Measurements from ENCODE around the gene CTNNA2.

Gene CTNNA2

GRCh38 chr2:79757526-79757925 is 244.7 kb downstream of the CTNNA2 start:
- Histone ChIP-seq H3K18ac (ENCODE audit: low read length) (no peak overlapping the region), H3K27me3 (ENCODE audit: insufficient read depth, low read length) (no peaks in the 10 kb centered on the region), H3K79me2 (ENCODE audit: control insufficient read depth, insufficient read depth, low read length, poor library complexity) (no peaks in the 10 kb centered on the region), H3K4me2 (ENCODE audit: low read length) (no peak overlapping the region), H3K4me3 (ENCODE audit: low read depth, low read length) (no peak overlapping the region), H2BK120ac (ENCODE audit: insufficient read depth, low read length, poor library complexity) (no peak overlapping the region), H4K8ac (ENCODE audit: low read depth, low read length) (no peak overlapping the region), H3K23ac (ENCODE audit: low read length) (no peak overlapping the region), H3K9me3 (ENCODE audit: insufficient read depth, low read depth, low read length) (no peaks in the 10 kb centered on the region), H4K12ac (ENCODE audit: low read depth, low read length) (no peak overlapping the region), H3K36me3 (ENCODE audit: control insufficient read depth in 1 of 2, insufficient read depth in 2 of 2, low read length in 2 of 2) (no peaks in the 10 kb centered on the region), H2BK5ac (ENCODE audit: low read depth, low read length, poor library complexity) (no peak overlapping the region), H4K91ac (ENCODE audit: low read depth, low read length) (no peak overlapping the region), H3K14ac (ENCODE audit: low read length) (no peak overlapping the region), H2BK12ac (ENCODE audit: low read length) (no peak overlapping the region), H3K27ac (ENCODE audit: low read depth, low read length) (no peak overlapping the region), H3K9ac (ENCODE audit: low read length) (no peak overlapping the region), H2AFZ (ENCODE audit: insufficient read depth, low read length, poor library complexity) (no peak overlapping the region), H2AK5ac (ENCODE audit: low read length) (no peak overlapping the region), H3K4me1 (ENCODE audit: control insufficient read depth in 1 of 2, insufficient read depth in 2 of 2, low read length in 2 of 2) (no peaks in the 10 kb centered on the region), H3K4ac (ENCODE audit: low read depth, low read length) (no peak overlapping the region), H3K79me1 (ENCODE audit: low read length) (no peaks in the 10 kb centered on the region)
- no peak for DNase-seq
- no CpG with 5 or more reads among the region's 4 CpGs for WGBS (ENCODE audit: extremely low coverage, insufficient coverage, insufficient read length)

DNA sequence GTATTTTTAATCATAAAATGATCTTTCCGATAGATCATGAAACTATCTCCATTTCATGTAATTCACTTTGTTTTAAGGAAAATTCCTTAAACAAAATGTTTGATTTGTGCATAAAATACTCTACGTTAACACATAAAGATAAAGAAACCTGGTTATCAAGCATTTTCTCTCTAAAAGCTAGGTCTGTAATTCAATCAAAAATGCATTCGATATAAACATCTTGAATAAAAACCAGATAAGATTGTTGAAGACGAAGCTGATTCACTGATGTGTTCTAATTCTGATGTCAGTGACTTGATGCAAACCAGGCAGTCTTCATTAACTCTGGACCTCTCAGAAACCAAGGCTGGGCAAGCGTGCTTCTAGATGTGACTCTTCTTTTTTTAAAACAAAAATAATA is 245.2 kb downstream of the CTNNA2 start:
- no peak overlapping the region for H4K12ac ChIP-seq (ENCODE audit: low read depth, low read length)

GRCh38 chr2:79758749-79759282 is 246.0 kb downstream of the CTNNA2 start:
- H3K9ac ChIP-seq (ENCODE audit: low read length), result no peak overlapping the region
- DNase-seq, result no peak
- H2AK5ac ChIP-seq (ENCODE audit: low read length), result no peak overlapping the region
- H3K79me1 ChIP-seq (ENCODE audit: low read length), result no peaks in the 10 kb centered on the region
- H4K91ac ChIP-seq (ENCODE audit: low read depth, low read length), result no peak overlapping the region
- H3K27ac ChIP-seq (ENCODE audit: low read depth, low read length), result no peak overlapping the region
- H3K79me2 ChIP-seq (ENCODE audit: control insufficient read depth, insufficient read depth, low read length, poor library complexity), result no peaks in the 10 kb centered on the region
- H3K9me3 ChIP-seq (ENCODE audit: insufficient read depth, low read depth, low read length), result no peaks in the 10 kb centered on the region
- no peak overlapping the region for H3K23ac ChIP-seq (ENCODE audit: low read length)
- H2AFZ ChIP-seq (ENCODE audit: insufficient read depth, low read length, poor library complexity), result no peak overlapping the region
- H2BK12ac ChIP-seq (ENCODE audit: low read length), result no peak overlapping the region
- H3K14ac ChIP-seq (ENCODE audit: low read length), result no peak overlapping the region
- H3K4me1 ChIP-seq (ENCODE audit: control insufficient read depth in 1 of 2, insufficient read depth in 2 of 2, low read length in 2 of 2), result no peaks in the 10 kb centered on the region
- no peak overlapping the region for H2BK120ac ChIP-seq (ENCODE audit: insufficient read depth, low read length, poor library complexity)
- no peak overlapping the region for H3K4me2 ChIP-seq (ENCODE audit: low read length)
- WGBS (ENCODE audit: extremely low coverage, insufficient coverage, insufficient read length), result no CpG with 5 or more reads among the region's 6 CpGs
- H2BK5ac ChIP-seq (ENCODE audit: low read depth, low read length, poor library complexity), result no peak overlapping the region
- no peak overlapping the region for H4K12ac ChIP-seq (ENCODE audit: low read depth, low read length)
- no peak overlapping the region for H3K4me3 ChIP-seq (ENCODE audit: low read depth, low read length)
- no peaks in the 10 kb centered on the region for H3K36me3 ChIP-seq (ENCODE audit: control insufficient read depth in 1 of 2, insufficient read depth in 2 of 2, low read length in 2 of 2)
- no peak overlapping the region for H4K8ac ChIP-seq (ENCODE audit: low read depth, low read length)
- H3K4ac ChIP-seq (ENCODE audit: low read depth, low read length), result no peak overlapping the region
- H3K18ac ChIP-seq (ENCODE audit: low read length), result no peak overlapping the region
- H3K27me3 ChIP-seq (ENCODE audit: insufficient read depth, low read length), result no peaks in the 10 kb centered on the region

More for the DNA sequence above, 245.2 kb downstream of the CTNNA2 start:
- Histone ChIP-seq H3K27ac (ENCODE audit: low read depth, low read length) (no peak overlapping the region), H3K23ac (ENCODE audit: low read length) (no peak overlapping the region), H3K9me3 (ENCODE audit: insufficient read depth, low read depth, low read length) (no peaks in the 10 kb centered on the region), H3K14ac (ENCODE audit: low read length) (no peak overlapping the region), H3K79me2 (ENCODE audit: control insufficient read depth, insufficient read depth, low read length, poor library complexity) (no peaks in the 10 kb centered on the region), H3K4me2 (ENCODE audit: low read length) (no peak overlapping the region), H3K27me3 (ENCODE audit: insufficient read depth, low read length) (no peaks in the 10 kb centered on the region), H4K91ac (ENCODE audit: low read depth, low read length) (no peak overlapping the region), H2BK5ac (ENCODE audit: low read depth, low read length, poor library complexity) (no peak overlapping the region), H3K18ac (ENCODE audit: low read length) (no peak overlapping the region), H3K79me1 (ENCODE audit: low read length) (no peaks in the 10 kb centered on the region), H3K36me3 (ENCODE audit: control insufficient read depth in 1 of 2, insufficient read depth in 2 of 2, low read length in 2 of 2) (no peaks in the 10 kb centered on the region), H3K4me1 (ENCODE audit: control insufficient read depth in 1 of 2, insufficient read depth in 2 of 2, low read length in 2 of 2) (no peaks in the 10 kb centered on the region), H2BK120ac (ENCODE audit: insufficient read depth, low read length, poor library complexity) (no peak overlapping the region), H3K4ac (ENCODE audit: low read depth, low read length) (no peak overlapping the region), H3K9ac (ENCODE audit: low read length) (no peak overlapping the region), H2BK12ac (ENCODE audit: low read length) (no peak overlapping the region), H4K8ac (ENCODE audit: low read depth, low read length) (no peak overlapping the region), H3K4me3 (ENCODE audit: low read depth, low read length) (no peak overlapping the region), H2AFZ (ENCODE audit: insufficient read depth, low read length, poor library complexity) (no peak overlapping the region), H2AK5ac (ENCODE audit: low read length) (no peak overlapping the region)
- DNase-seq, result no peak
- no CpG with 5 or more reads among the region's 5 CpGs for WGBS (ENCODE audit: extremely low coverage, insufficient coverage, insufficient read length)

GRCh38 chr2:79770926-79771325 is 258.1 kb downstream of the CTNNA2 start:
- WGBS (ENCODE audit: extremely low coverage, insufficient coverage, insufficient read length), result no CpG with 5 or more reads among the region's 3 CpGs
- no peak overlapping the region for H2BK120ac ChIP-seq (ENCODE audit: insufficient read depth, low read length, poor library complexity)
- no peak overlapping the region for H2BK12ac ChIP-seq (ENCODE audit: low read length)
- H4K91ac ChIP-seq (ENCODE audit: low read depth, low read length), result no peak overlapping the region
- H3K4me2 ChIP-seq (ENCODE audit: low read length), result no peak overlapping the region
- no peaks in the 10 kb centered on the region for H3K9me3 ChIP-seq (ENCODE audit: insufficient read depth, low read depth, low read length)
- H3K27ac ChIP-seq (ENCODE audit: low read depth, low read length), result no peak overlapping the region
- H3K4me1 ChIP-seq (ENCODE audit: control insufficient read depth in 1 of 2, insufficient read depth in 2 of 2, low read length in 2 of 2), result no peaks in the 10 kb centered on the region
- H2BK5ac ChIP-seq (ENCODE audit: low read depth, low read length, poor library complexity), result no peak overlapping the region
- H3K4me3 ChIP-seq (ENCODE audit: low read depth, low read length), result no peak overlapping the region
- no peak overlapping the region for H3K23ac ChIP-seq (ENCODE audit: low read length)
- H2AFZ ChIP-seq (ENCODE audit: insufficient read depth, low read length, poor library complexity), result no peak overlapping the region
- no peak overlapping the region for H3K9ac ChIP-seq (ENCODE audit: low read length)
- H3K27me3 ChIP-seq (ENCODE audit: insufficient read depth, low read length), result no peaks in the 10 kb centered on the region
- no peak for DNase-seq
- no peak overlapping the region for H3K18ac ChIP-seq (ENCODE audit: low read length)
- H3K4ac ChIP-seq (ENCODE audit: low read depth, low read length), result no peak overlapping the region
- H4K8ac ChIP-seq (ENCODE audit: low read depth, low read length), result no peak overlapping the region
- no peak overlapping the region for H2AK5ac ChIP-seq (ENCODE audit: low read length)
- no peaks in the 10 kb centered on the region for H3K36me3 ChIP-seq (ENCODE audit: control insufficient read depth in 1 of 2, insufficient read depth in 2 of 2, low read length in 2 of 2)
- no peak overlapping the region for H4K12ac ChIP-seq (ENCODE audit: low read depth, low read length)
- H3K14ac ChIP-seq (ENCODE audit: low read length), result no peak overlapping the region
- H3K79me1 ChIP-seq (ENCODE audit: low read length), result no peaks in the 10 kb centered on the region
- H3K79me2 ChIP-seq (ENCODE audit: control insufficient read depth, insufficient read depth, low read length, poor library complexity), result no peaks in the 10 kb centered on the region
